COLO668 (cell line): ENCODE data around the gene PLK1.
A peak's percentile ranks its signal among the peaks of the same experiment; 100 is the strongest.
"Not testable (repeated sequence)": the region's sequence is repeated elsewhere in the genome, so short reads cannot be mapped to it uniquely, and the experiment has no call there.

Experiments
- DNase-seq: peaks from one replicate; lab custom pipeline; 2025; ENCODE audit not compliant: unreplicated experiment; lab: John Stamatoyannopoulos, UW

PLK1 gene

DNA sequence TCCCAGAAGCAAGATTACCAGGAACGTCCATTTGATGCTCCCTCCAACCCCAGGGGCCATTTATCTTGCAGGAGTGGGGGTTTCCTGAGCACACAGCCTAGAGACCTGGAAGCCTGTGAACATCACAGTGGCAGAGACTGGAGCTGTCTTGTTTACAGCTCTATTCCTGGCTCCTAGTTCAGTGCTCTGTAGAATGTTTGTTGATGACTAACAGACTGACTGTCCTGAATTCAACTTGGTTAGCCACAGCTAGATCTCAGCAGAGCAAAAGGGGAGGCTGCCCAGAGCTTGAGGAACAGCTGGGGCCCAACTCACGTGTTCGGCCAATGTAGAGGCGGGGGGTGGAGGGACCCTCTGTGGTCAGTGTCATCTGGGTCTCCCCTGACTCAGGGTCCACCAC lies 27.8 kb downstream of the PLK1 start:
- DNase-seq, result no peak

DNA sequence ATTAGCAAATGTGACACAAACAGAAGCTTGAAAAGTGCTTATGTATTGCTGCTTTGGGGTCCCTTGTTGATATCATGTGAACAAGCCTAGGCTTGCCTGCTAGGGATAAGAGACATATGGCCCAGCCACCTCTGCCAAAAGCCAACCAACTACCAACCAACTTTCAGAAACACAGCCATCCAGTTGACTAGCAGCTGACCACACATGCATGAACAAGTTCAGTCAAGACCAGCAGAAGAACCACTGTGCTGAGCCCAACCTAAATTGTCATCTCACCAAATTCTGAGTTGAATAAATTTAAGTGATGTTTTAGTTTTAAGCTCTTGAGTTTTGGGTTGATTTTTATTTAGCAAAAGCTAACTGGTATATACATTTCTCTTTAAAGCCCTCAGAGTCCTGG lies 30.8 kb downstream of the PLK1 start:
- DNase-seq, result no peak

DNA sequence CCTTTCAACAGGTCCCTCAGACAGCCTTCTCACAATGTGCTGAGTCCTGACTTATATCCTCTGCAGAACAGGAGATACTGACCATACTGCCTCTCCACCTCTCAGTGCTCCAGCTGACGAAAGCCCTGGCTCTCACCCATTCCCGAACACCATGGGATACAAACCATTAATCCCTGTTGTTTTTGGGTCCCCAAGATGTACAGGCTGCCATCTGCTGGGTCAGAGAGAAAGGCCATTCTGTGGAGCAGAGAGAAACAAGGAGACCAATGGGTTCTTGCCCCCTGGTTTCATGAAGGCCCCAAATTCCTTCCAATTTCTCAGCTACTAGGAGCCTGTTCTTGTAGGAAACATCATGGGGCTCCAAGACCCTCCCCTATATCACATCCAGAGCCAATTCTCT lies 31.3 kb downstream of the PLK1 start:
- DNase-seq, result no peak

GRCh38 chr16:23710504-23710903 lies 31.8 kb downstream of the PLK1 start:
- no peak for DNase-seq

DNA sequence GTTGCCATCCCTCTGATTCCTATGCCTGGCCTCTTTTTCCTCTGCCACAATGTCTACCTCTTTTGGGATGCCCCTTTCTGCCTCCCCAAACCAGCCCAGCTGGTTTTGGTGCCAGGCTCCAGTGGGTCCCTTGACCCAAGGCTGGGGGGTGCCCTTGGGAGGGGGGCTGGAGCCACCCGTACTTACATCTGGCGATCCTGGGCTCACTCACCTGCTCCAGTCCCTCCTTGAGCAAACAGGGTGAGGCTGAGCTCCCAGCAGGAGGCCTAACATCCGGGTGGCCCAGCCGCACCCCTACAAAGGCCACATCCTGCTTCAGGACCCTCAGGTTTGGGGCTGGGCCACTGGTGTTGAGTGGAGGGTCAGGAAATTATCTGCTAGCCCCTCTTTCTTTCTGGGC lies 33.1 kb downstream of the PLK1 start:
- DNase-seq, result peak; percentile 42

DNA sequence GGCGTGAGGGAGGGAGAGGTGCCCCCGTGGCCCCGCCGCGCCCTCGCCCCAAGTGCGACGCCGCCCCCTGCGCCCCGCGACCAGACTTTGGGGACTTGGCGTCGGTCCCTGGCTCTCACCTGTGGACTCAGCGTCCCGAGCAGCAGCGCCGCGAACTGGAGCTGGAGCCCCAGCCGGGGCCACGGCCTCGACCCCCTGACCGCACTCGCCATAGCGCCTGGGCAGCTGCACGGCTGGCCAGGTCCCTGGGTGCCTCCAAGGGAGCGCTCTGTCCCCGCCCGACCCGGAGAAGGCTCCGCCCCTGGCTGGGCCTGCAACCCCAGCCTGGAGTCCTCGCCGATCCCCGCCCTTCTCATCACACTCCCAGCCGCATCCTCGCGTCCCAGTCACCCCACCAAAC lies 34.3 kb downstream of the PLK1 start, which contains the start of gene ERN2:
ERN2 (minus strand) TSS at position 247 of the 400 bp plus-strand sequence; CDS start at position 212, 35 bp downstream.
- no peak for DNase-seq

GRCh38 chr16:23716484-23716883 lies 37.8 kb downstream of the PLK1 start:
- DNase-seq, result no peak

- DNase-seq, result not testable (repeated sequence)
These were observed 44.0 kb downstream of the PLK1 start for GRCh38 chr16:23722613-23723240.

DNA sequence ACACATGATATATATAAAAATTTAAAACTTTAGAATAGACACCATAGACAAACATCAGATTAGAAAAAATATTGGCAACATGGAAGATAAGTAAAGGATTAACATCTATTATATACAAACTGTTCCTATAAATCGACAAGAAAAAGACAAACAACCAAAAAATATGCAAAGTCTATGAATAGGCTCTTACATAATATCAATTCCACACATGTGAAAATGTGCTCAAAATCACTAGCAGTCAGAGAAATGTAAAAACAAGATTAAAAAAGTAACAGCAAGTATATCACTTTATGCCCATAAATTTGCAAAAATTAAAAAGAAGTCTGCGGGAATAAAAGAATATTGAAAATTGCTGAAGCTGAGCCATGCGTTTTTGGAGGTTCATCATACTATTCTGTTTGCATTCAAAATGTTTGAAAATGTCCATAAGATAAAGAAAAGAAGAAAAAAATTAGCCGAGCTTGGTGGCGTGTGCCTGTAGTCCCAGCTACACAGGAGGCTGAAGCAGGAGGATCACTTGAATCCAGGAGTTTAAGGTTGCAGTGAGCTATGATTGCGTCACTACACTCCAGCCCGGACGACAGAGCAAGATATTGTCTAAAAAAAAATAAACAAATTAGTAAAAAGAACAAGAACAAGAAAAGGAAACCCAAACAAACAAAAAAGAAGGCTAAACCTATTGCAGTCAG lies 45.6 kb downstream of the PLK1 start:
- no peak for DNase-seq

DNA sequence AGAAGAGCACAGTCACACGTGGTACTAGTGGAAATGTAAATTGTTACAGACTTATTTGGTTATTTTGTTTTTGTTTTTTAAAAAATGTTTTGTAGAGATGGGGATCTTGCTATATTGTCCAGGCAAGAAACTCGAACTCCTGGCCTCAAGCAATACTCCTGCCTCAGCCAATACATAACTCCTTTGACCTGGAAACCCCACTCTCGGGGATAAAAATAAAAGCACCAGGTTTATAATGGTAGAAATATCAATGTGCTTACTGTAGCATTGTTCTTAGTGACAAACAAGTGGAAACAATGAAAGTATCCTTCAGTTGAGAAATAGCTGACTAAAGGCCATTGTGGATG lies 46.1 kb downstream of the PLK1 start:
- DNase-seq, result no peak

- DNase-seq, result no peak
These were observed 48.0 kb downstream of the PLK1 start for GRCh38 chr16:23726710-23727109.

DNA sequence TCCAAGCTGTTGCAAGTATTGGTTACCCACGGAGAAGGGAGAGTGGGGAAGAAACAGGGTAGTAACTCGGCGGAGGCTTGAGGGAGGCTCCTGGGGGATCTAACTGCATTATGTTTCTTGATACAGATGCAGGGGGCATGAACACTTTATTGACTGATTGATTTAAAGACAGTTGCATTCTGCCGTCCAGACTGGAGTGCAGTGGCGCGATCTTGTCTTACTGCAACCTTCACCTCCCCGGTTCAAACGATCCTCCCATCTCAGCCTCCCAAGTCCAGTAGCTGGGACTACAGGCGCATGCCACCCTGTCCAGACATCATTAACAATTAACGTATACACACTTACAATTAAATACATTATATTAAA lies 49.4 kb downstream of the PLK1 start:
- no peak for DNase-seq

DNA sequence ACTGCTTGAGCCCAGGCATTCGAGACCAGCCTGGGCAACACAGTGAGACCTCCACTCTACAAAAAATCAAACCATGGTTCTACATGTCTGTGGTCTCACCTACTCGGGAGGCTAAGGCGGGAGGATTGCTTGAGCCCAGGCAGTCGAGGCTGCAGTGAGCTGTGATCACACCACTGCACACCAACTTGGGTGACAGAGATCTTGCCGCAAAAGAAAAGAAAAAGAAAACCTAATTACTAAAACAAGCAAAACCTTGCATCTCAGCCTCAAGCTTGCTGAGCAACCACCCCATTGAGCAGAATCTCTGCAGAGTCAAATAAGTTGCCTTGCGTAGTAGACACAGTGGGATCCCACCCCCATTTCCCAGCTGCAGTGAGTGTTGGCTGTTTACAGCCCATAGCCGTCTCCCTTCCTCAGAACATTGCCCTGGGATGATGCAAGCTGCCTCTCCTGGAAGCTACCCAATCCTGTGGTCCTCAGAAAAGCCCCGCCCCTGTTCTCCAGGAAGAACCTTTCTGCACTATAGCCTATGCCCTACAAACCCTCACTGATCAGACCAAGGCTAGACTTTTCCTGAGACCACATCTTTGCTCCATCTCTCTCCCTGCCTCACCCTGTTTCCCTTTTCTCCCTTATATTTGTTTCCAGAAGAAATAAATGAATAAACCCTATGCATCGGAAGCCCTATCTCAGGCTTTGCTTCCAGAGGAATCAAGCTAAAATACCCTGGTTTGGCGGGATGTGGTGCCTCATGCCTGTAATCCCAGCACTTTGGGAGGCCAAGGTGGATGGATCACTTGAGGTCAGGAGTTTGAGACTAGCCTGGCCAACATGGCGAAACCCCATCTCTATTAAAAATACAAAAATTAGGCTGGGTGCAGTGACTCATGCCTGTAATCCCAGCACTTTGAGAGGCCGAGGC lies 51.1 kb downstream of the PLK1 start:
- DNase-seq, result no peak

DNA sequence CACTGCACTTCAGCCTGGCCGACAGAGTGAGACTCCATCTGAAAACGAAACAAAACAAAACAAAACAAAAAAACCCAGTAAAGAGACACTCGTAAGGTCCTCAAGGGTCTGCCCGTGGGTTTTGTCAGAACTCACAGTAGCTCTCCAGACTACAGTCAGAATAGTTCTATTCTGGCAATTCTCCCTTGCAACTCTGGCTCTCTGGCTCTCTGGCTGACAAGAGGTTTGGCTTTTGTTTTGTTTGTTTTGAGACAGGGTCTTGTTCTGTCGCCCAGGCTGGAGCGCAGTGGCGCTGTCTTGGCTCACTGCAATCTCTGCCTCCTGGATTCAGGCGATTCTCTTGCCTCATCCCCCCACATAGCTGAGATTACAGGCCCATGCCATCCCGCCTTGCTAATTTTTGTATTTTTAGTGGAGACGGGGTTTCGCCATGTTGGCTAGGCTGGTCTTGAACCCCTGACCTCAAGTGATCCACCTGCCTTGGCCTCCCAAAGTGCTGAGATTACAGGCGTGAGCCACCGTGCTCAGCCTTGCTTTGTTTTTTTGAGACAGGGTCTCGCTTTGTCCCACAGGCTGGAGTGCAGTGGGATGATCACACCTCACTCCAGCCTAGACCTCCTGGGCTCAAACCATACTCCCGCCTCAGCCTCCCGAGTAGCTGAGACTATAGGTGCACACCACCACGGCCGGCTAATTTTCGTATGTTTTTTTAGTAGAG lies 55.6 kb downstream of the PLK1 start:
- no peak for DNase-seq

- DNase-seq, result not testable (repeated sequence)
These were observed 58.8 kb downstream of the PLK1 start for GRCh38 chr16:23737423-23738028.

GRCh38 chr16:23739516-23739915 lies 60.8 kb downstream of the PLK1 start:
- DNase-seq, result no peak
